GM12801 (cell line): ENCODE data around the gene PDE10A.

ENCODE experiments used
- CTCF ChIP-seq: IDR thresholded peaks from one replicate; pipeline ENCODE4 v1.5.1; 2011; ENCODE audit warnings: control low read depth; ENCODE audit not compliant: insufficient read length; ENCODE audit errors: extremely low read depth

PDE10A gene

GRCh38 chr6:165545806-165546205 is 117.2 kb downstream of the PDE10A start:
- no peak for TF ChIP-seq CTCF

GRCh38 chr6:165543781-165544180 is 119.3 kb downstream of the PDE10A start:
- no peak for TF ChIP-seq CTCF

DNA sequence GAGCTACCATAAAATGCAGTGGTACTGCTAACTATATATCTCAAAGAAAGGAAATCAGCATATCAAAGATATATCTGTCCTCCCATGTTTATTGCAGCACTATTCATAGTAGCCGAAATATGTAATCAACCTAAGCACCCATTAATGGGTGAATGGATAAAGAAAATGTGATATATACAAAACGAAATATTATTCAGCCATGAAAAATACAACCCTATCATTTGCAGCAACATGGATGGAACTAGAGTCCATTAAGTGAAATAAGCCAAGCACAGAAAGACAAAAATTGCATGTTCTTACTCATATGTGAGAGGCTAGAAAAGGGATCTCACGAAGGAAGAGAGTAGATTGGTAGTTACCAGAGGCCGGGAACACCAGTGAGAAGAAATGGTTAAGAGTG is 126.1 kb downstream of the PDE10A start:
- no peak for TF ChIP-seq CTCF

DNA sequence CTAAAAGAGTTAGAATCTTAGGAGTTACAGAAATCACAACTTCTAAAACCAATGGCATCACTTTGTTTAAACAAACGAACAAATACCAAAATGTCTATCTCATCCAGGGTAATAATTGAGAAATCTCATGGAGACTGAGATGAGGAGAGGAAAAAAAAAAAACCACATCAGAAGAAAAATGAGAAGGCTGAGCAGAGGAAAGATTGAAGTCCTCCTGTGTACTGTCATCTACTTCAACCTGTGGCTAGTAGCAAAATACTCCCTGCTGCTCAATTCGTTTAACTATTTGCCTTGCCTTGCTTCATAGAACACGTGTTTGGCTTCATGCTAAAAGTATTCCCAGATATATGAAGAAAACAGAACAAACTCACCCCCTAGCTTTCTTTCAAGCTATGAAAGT is 143.7 kb downstream of the PDE10A start:
- no peak for TF ChIP-seq CTCF

DNA sequence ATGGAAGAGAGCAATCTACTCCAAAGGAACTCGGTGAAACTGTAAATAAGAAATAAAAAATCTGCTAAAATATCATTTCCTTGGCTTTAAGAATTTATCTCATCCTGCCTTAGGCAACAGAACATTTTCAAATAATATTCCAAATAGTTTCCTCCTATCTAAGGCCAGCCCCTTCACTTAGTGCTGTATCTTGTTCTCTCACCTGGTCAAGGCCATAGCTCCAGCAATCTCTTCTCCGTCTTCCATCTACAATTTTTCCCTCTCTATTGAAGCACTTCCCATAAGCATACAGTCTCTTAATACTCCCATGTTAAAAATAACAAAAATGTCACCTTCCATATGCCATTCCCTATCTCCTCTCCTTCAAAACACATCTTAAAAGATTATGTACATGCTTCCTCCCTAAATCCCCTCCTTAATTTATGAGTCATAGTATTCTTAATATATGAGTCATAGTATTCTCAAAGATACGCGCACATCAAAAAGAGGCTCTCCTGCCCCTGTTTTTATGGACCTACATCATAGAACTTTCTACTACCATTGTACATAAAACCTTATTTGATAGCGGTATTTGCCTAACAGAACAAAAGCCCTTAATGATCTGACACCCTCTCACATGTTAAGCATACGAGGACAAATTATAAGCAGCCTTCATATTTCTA is 146.9 kb downstream of the PDE10A start:
- no peak for TF ChIP-seq CTCF

DNA sequence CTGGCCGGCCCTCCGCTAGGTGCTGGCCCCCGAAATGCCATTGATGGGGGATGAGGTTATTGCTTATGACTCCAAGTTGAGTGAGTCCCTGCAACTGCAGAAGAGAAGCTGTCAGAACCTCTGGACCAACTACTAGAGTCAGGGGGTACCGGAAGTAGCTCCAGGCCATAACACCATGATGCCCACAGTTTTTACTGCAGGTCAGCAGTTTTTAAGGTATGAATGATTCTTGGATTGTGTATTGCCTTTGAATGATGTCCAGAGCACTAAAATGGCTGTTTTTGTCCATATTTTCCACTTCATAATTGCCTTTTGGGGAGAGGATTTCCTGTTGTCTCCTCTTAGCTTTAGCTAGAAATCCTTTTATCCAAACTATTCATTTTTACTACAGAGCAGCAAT is 148.4 kb downstream of the PDE10A start:
- TF ChIP-seq CTCF: no peak

DNA sequence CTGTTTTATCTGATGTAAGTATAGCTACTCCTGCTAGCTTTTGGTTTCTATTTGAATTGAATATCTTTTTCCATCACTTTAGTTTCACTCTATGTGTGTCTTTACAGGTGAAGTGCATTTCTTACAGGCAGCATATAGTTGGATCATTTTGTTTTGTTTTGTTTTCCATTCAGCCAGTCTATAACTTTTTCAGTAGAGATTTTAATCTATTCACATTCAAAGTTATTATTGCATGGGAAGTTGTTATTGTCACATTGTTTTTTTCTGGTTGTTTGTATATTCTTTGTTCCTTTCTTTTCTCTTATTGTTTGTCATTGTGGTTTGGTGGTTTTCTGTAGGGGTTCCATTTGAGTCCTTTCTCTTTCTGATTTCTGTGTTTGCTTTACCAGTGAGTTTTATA is 151.2 kb downstream of the PDE10A start:
- TF ChIP-seq CTCF: no peak
